NT2/D1 (cell line): ENCODE results near the gene MARK3.

Experiments
- DNase-seq: peaks from one replicate; pipeline ENCODE4 v3.0.0-alpha.2; 2011; ENCODE audit warnings: low read depth, low spot score
- H3K27me3 ChIP-seq: 2 replicates; pipeline ENCODE4 v1.6.0; 2011; ENCODE audit warnings: mild to moderate bottlenecking; ENCODE audit not compliant: insufficient read length, insufficient read depth
- H3K36me3 ChIP-seq: 2 replicates; pipeline ENCODE4 v1.6.1; 2011; ENCODE audit warnings: mild to moderate bottlenecking, low read length, mixed read lengths; ENCODE audit not compliant: insufficient read depth, insufficient read length
- H3K4me1 ChIP-seq: 2 replicates; pipeline ENCODE4 v1.5.1; 2011; ENCODE audit not compliant: insufficient read depth, insufficient read length
- H3K4me3 ChIP-seq: 2 replicates; pipeline ENCODE4 v1.5.1; 2011; ENCODE audit warnings: low read depth; ENCODE audit not compliant: insufficient read length
- H3K9ac ChIP-seq: 2 replicates; pipeline ENCODE4 v1.6.0; 2011; ENCODE audit warnings: low read depth; ENCODE audit not compliant: insufficient read length
- H3K9me3 ChIP-seq: 2 replicates; pipeline ENCODE4 v1.5.1; 2011; ENCODE audit warnings: mild to moderate bottlenecking, low read length; ENCODE audit not compliant: insufficient read depth
- SUZ12 ChIP-seq: IDR thresholded peaks from 2 replicates; pipeline ENCODE4 v1.6.1; 2011; ENCODE audit not compliant: insufficient read length, insufficient read depth; ENCODE audit errors: extremely low read depth
- YY1 ChIP-seq: IDR thresholded peaks from 2 replicates; pipeline ENCODE4 v1.6.1; 2011; ENCODE audit not compliant: insufficient read length, insufficient read depth
- ZNF274 ChIP-seq: IDR thresholded peaks from 2 replicates; pipeline ENCODE4 v1.6.1; 2011; ENCODE audit warnings: mild to moderate bottlenecking, low read depth, low read length

MARK3 gene

GRCh38 chr14:103544388-103545218 lies 159.4 kb downstream of the MARK3 start:
- TF ChIP-seq YY1 = no peak
- TF ChIP-seq ZNF274 = no peak
- Histone ChIP-seq H3K36me3 (no peaks in the 10 kb centered on the region), H3K9ac (peak overlapping the region; percentile 21), H3K9me3 (no peaks in the 10 kb centered on the region), H3K27me3 (no peaks in the 10 kb centered on the region), H3K4me1 (peaks cover 40% of the 10 kb centered on the region), H3K4me3 (no peak overlapping the region)
- DNase-seq = no peak

- H3K27me3 ChIP-seq = no peaks in the 10 kb centered on the region
- no peak for DNase-seq
- no peak for TF ChIP-seq ZNF274
- TF ChIP-seq YY1 = no peak
- no peak for TF ChIP-seq SUZ12
- H3K4me3 ChIP-seq = no peak overlapping the region
- H3K9ac ChIP-seq = no peak overlapping the region
- H3K4me1 ChIP-seq = peaks cover 42% of the 10 kb centered on the region
- H3K9me3 ChIP-seq = no peaks in the 10 kb centered on the region
- no peaks in the 10 kb centered on the region for H3K36me3 ChIP-seq
These were observed 160.2 kb downstream of the MARK3 start for GRCh38 chr14:103545219-103545914.

- no peak for TF ChIP-seq SUZ12
- TF ChIP-seq YY1 = no peak
- TF ChIP-seq ZNF274 = no peak
- Histone ChIP-seq H3K4me1 (peaks cover 41% of the 10 kb centered on the region), H3K27me3 (no peaks in the 10 kb centered on the region), H3K9me3 (no peaks in the 10 kb centered on the region), H3K36me3 (no peaks in the 10 kb centered on the region), H3K9ac (no peak overlapping the region), H3K4me3 (no peak overlapping the region)
- no peak for DNase-seq
These were observed 160.9 kb downstream of the MARK3 start for GRCh38 chr14:103545915-103546651.

- TF ChIP-seq SUZ12 = no peak
- no peak for TF ChIP-seq ZNF274
- TF ChIP-seq YY1 = no peak
These were observed 161.6 kb downstream of the MARK3 start for GRCh38 chr14:103546652-103547454.

GRCh38 chr14:103547455-103547940 lies 162.3 kb downstream of the MARK3 start:
- Histone ChIP-seq H3K9me3 (no peaks in the 10 kb centered on the region), H3K9ac (no peak overlapping the region), H3K4me1 (peaks cover 32% of the 10 kb centered on the region), H3K36me3 (no peaks in the 10 kb centered on the region), H3K4me3 (no peak overlapping the region), H3K27me3 (no peaks in the 10 kb centered on the region)
- TF ChIP-seq YY1 = no peak
- TF ChIP-seq SUZ12 = no peak
- TF ChIP-seq ZNF274 = no peak
- no peak for DNase-seq

More at GRCh38 chr14:103546652-103547454, 161.6 kb downstream of the MARK3 start:
- DNase-seq = no peak
- Histone ChIP-seq H3K9ac (no peak overlapping the region), H3K4me3 (no peak overlapping the region), H3K27me3 (no peaks in the 10 kb centered on the region), H3K9me3 (no peaks in the 10 kb centered on the region), H3K36me3 (no peaks in the 10 kb centered on the region), H3K4me1 (peaks cover 37% of the 10 kb centered on the region)

GRCh38 chr14:103547941-103548462 lies 162.8 kb downstream of the MARK3 start:
- H3K27me3 ChIP-seq = no peaks in the 10 kb centered on the region
- peaks cover 31% of the 10 kb centered on the region for H3K4me1 ChIP-seq
- H3K36me3 ChIP-seq = no peaks in the 10 kb centered on the region
- H3K9ac ChIP-seq = no peak overlapping the region
- no peak for TF ChIP-seq SUZ12
- no peak for TF ChIP-seq YY1
- TF ChIP-seq ZNF274 = no peak
- H3K4me3 ChIP-seq = no peak overlapping the region
- H3K9me3 ChIP-seq = no peaks in the 10 kb centered on the region
- DNase-seq = no peak
